ENCODE results near the gene ISL2.

The ISL2 gene

DNA sequence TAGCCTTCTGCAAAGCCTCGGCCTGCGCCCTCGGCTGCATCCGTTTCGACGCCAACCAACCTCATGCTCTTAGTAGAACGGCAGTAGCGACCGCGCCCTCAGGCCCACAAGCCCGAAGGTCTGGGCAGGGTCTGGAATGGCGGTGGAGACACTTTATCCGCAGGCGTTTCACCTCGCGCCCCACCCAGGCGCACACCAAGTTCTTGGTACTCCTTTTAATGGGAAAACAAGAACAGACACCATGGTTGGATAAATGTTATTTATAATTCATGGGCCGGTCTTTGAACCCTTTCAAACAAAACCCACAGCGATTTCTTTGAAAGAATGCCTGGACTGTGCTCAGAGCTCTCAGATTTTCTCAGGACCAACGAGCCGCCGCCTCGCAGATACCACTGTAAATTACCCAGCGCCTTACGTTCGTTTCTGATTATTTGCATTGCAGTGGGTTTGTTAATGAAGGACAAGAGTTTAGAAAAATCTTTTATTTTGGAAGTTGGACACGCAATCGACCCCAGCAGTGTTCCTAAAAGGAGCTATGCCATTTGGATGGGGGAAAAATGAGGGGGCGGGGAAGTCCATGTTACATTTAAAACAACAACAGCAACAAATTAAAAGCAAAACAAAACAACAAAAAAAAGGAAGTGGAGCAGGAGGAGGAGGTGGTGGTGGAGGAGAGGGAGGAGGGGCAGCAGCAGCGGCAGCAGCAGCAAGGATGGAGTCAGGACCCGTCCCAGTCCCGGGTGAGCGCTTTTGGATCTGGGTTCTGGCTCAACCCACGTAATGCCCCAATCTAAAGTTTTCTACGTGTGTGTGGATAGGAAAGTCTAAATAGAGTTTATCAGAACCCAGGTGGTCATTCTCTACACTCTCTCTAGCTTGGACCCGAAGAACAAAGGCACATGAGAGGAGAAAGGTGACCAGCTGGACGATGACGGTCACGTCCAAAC is 993 bp upstream of the ISL2 start:
- H3K4me3 ChIP-seq (ENCODE audit: low read length in 2 of 2): peak overlapping the region; percentile 38 to 73
- peaks cover 36 to 41% of the 10 kb centered on the region in 2 donors for H3K4me1 ChIP-seq (ENCODE audit: control insufficient read depth in 2 of 2, insufficient read depth in 2 of 2, low read length in 2 of 2)
- H3K27ac ChIP-seq (ENCODE audit: low read depth in 2 of 2, low read length in 2 of 2): peak overlapping the region in 1 of 2 donors; percentile 38
- H3K9me3 ChIP-seq (ENCODE audit: control insufficient read depth in 2 of 2, low read length in 2 of 2): no peaks in the 10 kb centered on the region
- H3K27me3 ChIP-seq (ENCODE audit: control insufficient read depth in 2 of 2, insufficient read depth in 2 of 2, low read length in 2 of 2): peaks cover 62 to 67% of the 10 kb centered on the region in 2 donors
- H3K9ac ChIP-seq (ENCODE audit: low read depth in 1 of 2, low read length in 2 of 2): peak overlapping the region in 1 of 2 donors; percentile 32
- H3K36me3 ChIP-seq (ENCODE audit: control insufficient read depth in 2 of 2, insufficient read depth in 2 of 2, low read length in 2 of 2): no peaks in the 10 kb centered on the region

GRCh38 chr15:76337059-76337695 is 604 bp downstream of the ISL2 start:
- H3K4me1 ChIP-seq (ENCODE audit: control insufficient read depth in 2 of 2, insufficient read depth in 2 of 2, low read length in 2 of 2): peaks cover 47 to 54% of the 10 kb centered on the region in 2 donors
- no peaks in the 10 kb centered on the region for H3K9me3 ChIP-seq (ENCODE audit: control insufficient read depth in 2 of 2, low read length in 2 of 2)
- H3K4me3 ChIP-seq (ENCODE audit: low read length in 2 of 2): peak overlapping the region; percentile 38 to 69
- H3K27ac ChIP-seq (ENCODE audit: low read depth in 2 of 2, low read length in 2 of 2): peak overlapping the region in 1 of 2 donors; percentile 24
- peaks cover 68 to 79% of the 10 kb centered on the region in 2 donors for H3K27me3 ChIP-seq (ENCODE audit: control insufficient read depth in 2 of 2, insufficient read depth in 2 of 2, low read length in 2 of 2)
- no peaks in the 10 kb centered on the region for H3K36me3 ChIP-seq (ENCODE audit: control insufficient read depth in 2 of 2, insufficient read depth in 2 of 2, low read length in 2 of 2)
- H3K9ac ChIP-seq (ENCODE audit: low read depth in 1 of 2, low read length in 2 of 2): peak overlapping the region in 1 of 2 donors; percentile 10

DNA sequence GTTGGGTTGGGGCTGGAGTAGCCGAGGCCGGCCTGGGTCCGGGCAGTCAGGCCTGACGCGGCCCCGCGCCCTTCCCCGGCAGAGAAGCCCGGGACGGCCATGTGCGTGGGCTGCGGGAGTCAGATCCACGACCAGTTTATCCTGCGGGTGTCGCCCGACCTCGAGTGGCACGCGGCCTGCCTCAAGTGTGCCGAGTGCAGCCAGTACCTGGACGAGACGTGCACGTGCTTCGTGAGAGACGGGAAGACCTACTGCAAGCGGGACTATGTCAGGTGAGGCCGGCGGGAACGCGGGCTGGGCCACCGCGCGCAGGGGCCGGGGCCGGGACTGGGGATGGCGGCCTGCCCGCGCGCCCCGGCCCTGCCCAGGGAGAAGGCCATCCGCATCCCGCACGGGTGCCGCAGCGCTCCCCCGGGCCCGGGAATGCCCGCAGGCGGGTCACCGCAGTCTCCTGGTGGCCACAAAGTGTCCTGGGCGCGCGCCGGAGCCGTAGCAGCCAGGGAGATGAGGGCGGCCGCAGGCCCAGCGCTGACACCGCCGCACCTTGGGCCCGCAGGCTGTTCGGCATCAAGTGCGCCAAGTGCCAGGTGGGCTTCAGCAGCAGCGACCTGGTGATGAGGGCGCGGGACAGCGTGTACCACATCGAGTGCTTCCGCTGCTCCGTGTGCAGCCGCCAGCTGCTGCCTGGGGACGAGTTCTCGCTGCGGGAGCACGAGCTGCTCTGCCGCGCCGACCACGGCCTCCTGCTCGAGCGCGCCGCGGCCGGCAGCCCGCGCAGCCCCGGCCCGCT is 1.3 kb downstream of the ISL2 start:
- Histone ChIP-seq H3K36me3 (ENCODE audit: control insufficient read depth in 2 of 2, insufficient read depth in 2 of 2, low read length in 2 of 2) (no peaks in the 10 kb centered on the region), H3K27ac (ENCODE audit: low read depth in 2 of 2, low read length in 2 of 2) (no peak overlapping the region), H3K9me3 (ENCODE audit: control insufficient read depth in 2 of 2, low read length in 2 of 2) (no peaks in the 10 kb centered on the region), H3K27me3 (ENCODE audit: control insufficient read depth in 2 of 2, insufficient read depth in 2 of 2, low read length in 2 of 2) (peaks cover 68 to 82% of the 10 kb centered on the region in 2 donors), H3K9ac (ENCODE audit: low read depth in 1 of 2, low read length in 2 of 2) (peak overlapping the region in 1 of 2 donors; percentile 10), H3K4me1 (ENCODE audit: control insufficient read depth in 2 of 2, insufficient read depth in 2 of 2, low read length in 2 of 2) (peaks cover 47 to 56% of the 10 kb centered on the region in 2 donors), H3K4me3 (ENCODE audit: low read length in 2 of 2) (peak overlapping the region; percentile 38 to 69)

DNA sequence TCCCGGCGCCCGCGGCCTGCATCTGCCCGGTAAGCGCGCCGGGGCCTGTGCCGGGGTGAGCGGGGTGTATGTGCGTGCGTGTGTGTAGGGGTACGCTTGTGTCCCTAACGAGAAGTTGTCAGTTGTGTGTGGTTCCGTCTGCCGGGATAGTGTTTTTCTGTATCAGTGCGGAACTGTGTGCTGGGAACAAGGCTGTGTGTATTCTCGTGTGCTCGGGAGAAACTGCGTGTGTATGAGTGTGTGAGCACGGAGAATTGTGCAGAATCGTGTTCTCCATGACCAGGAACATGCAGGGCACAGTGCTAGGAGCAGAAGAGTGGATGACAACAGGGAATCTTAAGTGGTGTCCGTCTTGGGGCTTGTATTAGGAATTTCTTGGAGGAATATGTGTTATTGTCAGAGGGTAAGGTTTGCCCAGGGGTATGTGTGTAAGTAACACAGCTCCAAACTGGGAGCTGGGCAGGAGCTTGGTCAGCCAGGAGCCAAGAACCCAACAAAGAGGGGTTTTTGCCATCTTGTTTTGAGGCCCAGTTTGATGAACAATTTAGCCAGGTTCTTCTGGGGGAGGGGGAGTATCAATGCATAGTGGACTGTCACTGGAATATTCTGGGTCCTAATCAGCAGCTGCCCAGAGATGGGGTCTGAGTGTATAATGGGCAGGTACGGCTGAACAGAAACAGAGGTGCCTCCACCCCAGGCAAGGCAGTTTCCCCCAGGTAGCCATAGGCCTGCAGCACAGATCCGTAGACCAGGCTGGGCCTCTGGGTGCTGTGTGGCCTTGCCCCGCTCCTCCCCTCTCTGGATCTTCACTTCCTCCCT is 2.1 kb downstream of the ISL2 start:
- H3K9ac ChIP-seq (ENCODE audit: low read depth in 1 of 2, low read length in 2 of 2): peak overlapping the region in 1 of 2 donors; percentile 10
- peak overlapping the region; percentile 8 to 69 for H3K4me3 ChIP-seq (ENCODE audit: low read length in 2 of 2)
- H3K27me3 ChIP-seq (ENCODE audit: control insufficient read depth in 2 of 2, insufficient read depth in 2 of 2, low read length in 2 of 2): peaks cover 68 to 83% of the 10 kb centered on the region in 2 donors
- H3K4me1 ChIP-seq (ENCODE audit: control insufficient read depth in 2 of 2, insufficient read depth in 2 of 2, low read length in 2 of 2): peaks cover 51 to 57% of the 10 kb centered on the region in 2 donors
- H3K27ac ChIP-seq (ENCODE audit: low read depth in 2 of 2, low read length in 2 of 2): no peak overlapping the region
- H3K9me3 ChIP-seq (ENCODE audit: control insufficient read depth in 2 of 2, low read length in 2 of 2): no peaks in the 10 kb centered on the region
- no peaks in the 10 kb centered on the region for H3K36me3 ChIP-seq (ENCODE audit: control insufficient read depth in 2 of 2, insufficient read depth in 2 of 2, low read length in 2 of 2)

- Histone ChIP-seq H3K27ac (ENCODE audit: low read depth in 2 of 2, low read length in 2 of 2) (no peak overlapping the region), H3K9ac (ENCODE audit: low read depth in 1 of 2, low read length in 2 of 2) (no peak overlapping the region), H3K9me3 (ENCODE audit: control insufficient read depth in 2 of 2, low read length in 2 of 2) (no peaks in the 10 kb centered on the region), H3K4me1 (ENCODE audit: control insufficient read depth in 2 of 2, insufficient read depth in 2 of 2, low read length in 2 of 2) (peaks cover 51 to 57% of the 10 kb centered on the region in 2 donors), H3K27me3 (ENCODE audit: control insufficient read depth in 2 of 2, insufficient read depth in 2 of 2, low read length in 2 of 2) (peaks cover 68 to 82% of the 10 kb centered on the region in 2 donors), H3K4me3 (ENCODE audit: low read length in 2 of 2) (peak overlapping the region; percentile 25 to 68), H3K36me3 (ENCODE audit: control insufficient read depth in 2 of 2, insufficient read depth in 2 of 2, low read length in 2 of 2) (no peaks in the 10 kb centered on the region)
Measured at GRCh38 chr15:76339305-76340197, 3.0 kb downstream of the ISL2 start.

GRCh38 chr15:76340198-76340802 is 3.7 kb downstream of the ISL2 start:
- peak overlapping the region; percentile 25 to 68 for H3K4me3 ChIP-seq (ENCODE audit: low read length in 2 of 2)
- no peaks in the 10 kb centered on the region for H3K9me3 ChIP-seq (ENCODE audit: control insufficient read depth in 2 of 2, low read length in 2 of 2)
- no peaks in the 10 kb centered on the region for H3K36me3 ChIP-seq (ENCODE audit: control insufficient read depth in 2 of 2, insufficient read depth in 2 of 2, low read length in 2 of 2)
- H3K4me1 ChIP-seq (ENCODE audit: control insufficient read depth in 2 of 2, insufficient read depth in 2 of 2, low read length in 2 of 2): peaks cover 48 to 54% of the 10 kb centered on the region in 2 donors
- H3K27ac ChIP-seq (ENCODE audit: low read depth in 2 of 2, low read length in 2 of 2): no peak overlapping the region
- H3K9ac ChIP-seq (ENCODE audit: low read depth in 1 of 2, low read length in 2 of 2): no peak overlapping the region
- peaks cover 69 to 84% of the 10 kb centered on the region in 2 donors for H3K27me3 ChIP-seq (ENCODE audit: control insufficient read depth in 2 of 2, insufficient read depth in 2 of 2, low read length in 2 of 2)

DNA sequence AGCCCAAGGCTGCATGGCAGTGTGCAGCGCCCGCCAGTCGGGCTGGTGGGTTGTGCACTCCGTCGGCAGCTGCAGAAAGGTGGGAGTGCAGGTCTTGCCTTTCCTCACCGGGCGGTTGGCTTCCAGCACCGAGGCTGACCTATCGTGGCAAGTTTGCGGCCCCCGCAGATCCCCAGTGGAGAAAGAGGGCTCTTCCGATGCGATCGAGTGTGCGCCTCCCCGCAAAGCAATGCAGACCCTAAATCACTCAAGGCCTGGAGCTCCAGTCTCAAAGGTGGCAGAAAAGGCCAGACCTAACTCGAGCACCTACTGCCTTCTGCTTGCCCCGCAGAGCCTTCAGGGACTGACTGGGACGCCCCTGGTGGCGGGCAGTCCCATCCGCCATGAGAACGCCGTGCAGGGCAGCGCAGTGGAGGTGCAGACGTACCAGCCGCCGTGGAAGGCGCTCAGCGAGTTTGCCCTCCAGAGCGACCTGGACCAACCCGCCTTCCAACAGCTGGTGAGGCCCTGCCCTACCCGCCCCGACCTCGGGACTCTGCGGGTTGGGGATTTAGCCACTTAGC is 4.3 kb downstream of the ISL2 start:
- Histone ChIP-seq H3K27me3 (ENCODE audit: control insufficient read depth in 2 of 2, insufficient read depth in 2 of 2, low read length in 2 of 2) (peaks cover 70 to 83% of the 10 kb centered on the region in 2 donors), H3K36me3 (ENCODE audit: control insufficient read depth in 2 of 2, insufficient read depth in 2 of 2, low read length in 2 of 2) (no peaks in the 10 kb centered on the region), H3K9ac (ENCODE audit: low read depth in 1 of 2, low read length in 2 of 2) (no peak overlapping the region), H3K4me1 (ENCODE audit: control insufficient read depth in 2 of 2, insufficient read depth in 2 of 2, low read length in 2 of 2) (peaks cover 51 to 57% of the 10 kb centered on the region in 2 donors), H3K9me3 (ENCODE audit: control insufficient read depth in 2 of 2, low read length in 2 of 2) (no peaks in the 10 kb centered on the region), H3K4me3 (ENCODE audit: low read length in 2 of 2) (peak overlapping the region; percentile 25 to 68), H3K27ac (ENCODE audit: low read depth in 2 of 2, low read length in 2 of 2) (no peak overlapping the region)

GRCh38 chr15:76341366-76342057 is 4.9 kb downstream of the ISL2 start:
- no peaks in the 10 kb centered on the region for H3K9me3 ChIP-seq (ENCODE audit: control insufficient read depth in 2 of 2, low read length in 2 of 2)
- H3K27me3 ChIP-seq (ENCODE audit: control insufficient read depth in 2 of 2, insufficient read depth in 2 of 2, low read length in 2 of 2): peaks cover 66 to 78% of the 10 kb centered on the region in 2 donors
- H3K4me1 ChIP-seq (ENCODE audit: control insufficient read depth in 2 of 2, insufficient read depth in 2 of 2, low read length in 2 of 2): peaks cover 49 to 51% of the 10 kb centered on the region in 2 donors
- H3K27ac ChIP-seq (ENCODE audit: low read depth in 2 of 2, low read length in 2 of 2): no peak overlapping the region
- H3K9ac ChIP-seq (ENCODE audit: low read depth in 1 of 2, low read length in 2 of 2): no peak overlapping the region
- H3K4me3 ChIP-seq (ENCODE audit: low read length in 2 of 2): peak overlapping the region; percentile 4 to 68
- no peaks in the 10 kb centered on the region for H3K36me3 ChIP-seq (ENCODE audit: control insufficient read depth in 2 of 2, insufficient read depth in 2 of 2, low read length in 2 of 2)
